OCI-LY1 (cell line): ENCODE measurements around the gene MED28.

ENCODE experiments used
- EZH2 ChIP-seq: fragments of 200-600 bp; sonication (generic), shearing (Covaris generic); IDR thresholded peaks from 2 replicates; pipeline ENCODE4 v1.8.0; 2017; ENCODE audit warnings: borderline replicate concordance, mixed run types, mild to moderate bottlenecking, antibody characterized with exemption, low read length, moderate library complexity, mixed read lengths
- TF ChIP-seq, protein P1 (sequence below): fragments of 200-600 bp; sonication (generic), shearing (Covaris generic); IDR thresholded peaks from 2 replicates; pipeline ENCODE4 v1.5.1; 2017; ENCODE audit warnings: mild to moderate bottlenecking, antibody characterized with exemption, low read length, moderate library complexity, mixed read lengths

DNA sequence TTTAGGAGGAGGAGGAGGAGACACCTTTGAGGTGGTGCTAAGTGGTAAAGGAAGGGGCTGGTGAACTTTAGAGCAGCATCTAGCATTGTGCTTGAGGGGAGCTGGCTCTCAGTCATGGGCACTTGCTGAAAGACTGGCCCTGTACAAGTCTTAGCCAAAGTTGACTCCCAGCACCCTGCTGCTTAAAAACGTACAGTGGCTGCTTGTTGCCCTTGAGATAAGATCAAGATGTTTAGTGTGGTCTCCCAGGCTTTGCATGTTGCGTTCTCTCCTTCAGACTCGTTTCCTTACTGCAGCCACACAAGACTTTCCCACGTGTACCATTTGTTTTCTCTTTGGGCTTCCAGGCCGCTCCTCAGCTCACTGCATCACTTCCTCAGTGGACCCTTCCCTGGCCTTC, 1.8 kb downstream of the MED28 start:
- TF ChIP-seq, protein P1, sequence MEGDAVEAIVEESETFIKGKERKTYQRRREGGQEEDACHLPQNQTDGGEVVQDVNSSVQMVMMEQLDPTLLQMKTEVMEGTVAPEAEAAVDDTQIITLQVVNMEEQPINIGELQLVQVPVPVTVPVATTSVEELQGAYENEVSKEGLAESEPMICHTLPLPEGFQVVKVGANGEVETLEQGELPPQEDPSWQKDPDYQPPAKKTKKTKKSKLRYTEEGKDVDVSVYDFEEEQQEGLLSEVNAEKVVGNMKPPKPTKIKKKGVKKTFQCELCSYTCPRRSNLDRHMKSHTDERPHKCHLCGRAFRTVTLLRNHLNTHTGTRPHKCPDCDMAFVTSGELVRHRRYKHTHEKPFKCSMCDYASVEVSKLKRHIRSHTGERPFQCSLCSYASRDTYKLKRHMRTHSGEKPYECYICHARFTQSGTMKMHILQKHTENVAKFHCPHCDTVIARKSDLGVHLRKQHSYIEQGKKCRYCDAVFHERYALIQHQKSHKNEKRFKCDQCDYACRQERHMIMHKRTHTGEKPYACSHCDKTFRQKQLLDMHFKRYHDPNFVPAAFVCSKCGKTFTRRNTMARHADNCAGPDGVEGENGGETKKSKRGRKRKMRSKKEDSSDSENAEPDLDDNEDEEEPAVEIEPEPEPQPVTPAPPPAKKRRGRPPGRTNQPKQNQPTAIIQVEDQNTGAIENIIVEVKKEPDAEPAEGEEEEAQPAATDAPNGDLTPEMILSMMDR, result no peak
- no peak for TF ChIP-seq EZH2
